ENCODE data around the gene SLC22A3.
"Not testable (repeated sequence)": the region's sequence is repeated elsewhere in the genome, so short reads cannot be mapped to it uniquely, and the experiment has no call there.

Gene SLC22A3

DNA sequence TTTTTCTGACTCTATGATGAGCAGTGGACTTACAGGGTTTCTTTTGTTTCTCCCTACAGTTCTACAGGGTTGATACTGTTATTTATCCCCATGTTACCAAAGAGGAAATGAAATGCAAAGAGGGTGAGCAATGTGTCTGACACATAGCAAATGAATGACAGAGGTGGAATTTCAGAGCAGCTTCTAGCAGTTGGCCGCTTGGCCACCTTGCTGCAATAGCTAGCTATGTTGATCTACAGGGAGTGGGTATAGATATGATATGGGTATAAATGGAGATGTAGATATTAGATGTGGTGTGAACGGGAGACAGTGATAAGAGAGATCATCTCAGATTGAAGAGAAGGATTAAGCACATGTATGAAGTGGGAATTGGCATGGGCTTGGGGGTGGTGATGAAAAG, 10.9 kb upstream of the SLC22A3 start:
- DNase-seq (ENCODE audit: low read depth), result peak; percentile 33

DNA sequence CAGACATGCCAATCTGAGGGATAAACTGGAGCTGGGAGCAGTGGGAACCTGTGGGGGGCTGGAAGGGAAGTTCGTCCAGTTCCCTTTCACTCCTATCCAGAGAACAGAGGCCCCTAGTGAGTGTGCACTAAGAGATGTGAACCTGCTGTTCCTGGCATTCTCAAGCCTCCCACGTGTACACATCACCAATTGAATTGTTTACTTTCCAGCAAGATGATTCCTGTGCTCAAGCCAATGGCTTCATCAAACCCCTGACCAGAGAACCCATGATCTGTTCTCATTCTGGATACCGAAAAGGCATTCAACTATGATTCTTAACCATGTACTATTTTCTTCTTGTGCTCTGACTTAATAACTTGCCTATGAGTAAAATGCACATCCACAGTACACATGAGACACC, 10.2 kb upstream of the SLC22A3 start:
- no peak for DNase-seq (ENCODE audit: low read depth)

DNA sequence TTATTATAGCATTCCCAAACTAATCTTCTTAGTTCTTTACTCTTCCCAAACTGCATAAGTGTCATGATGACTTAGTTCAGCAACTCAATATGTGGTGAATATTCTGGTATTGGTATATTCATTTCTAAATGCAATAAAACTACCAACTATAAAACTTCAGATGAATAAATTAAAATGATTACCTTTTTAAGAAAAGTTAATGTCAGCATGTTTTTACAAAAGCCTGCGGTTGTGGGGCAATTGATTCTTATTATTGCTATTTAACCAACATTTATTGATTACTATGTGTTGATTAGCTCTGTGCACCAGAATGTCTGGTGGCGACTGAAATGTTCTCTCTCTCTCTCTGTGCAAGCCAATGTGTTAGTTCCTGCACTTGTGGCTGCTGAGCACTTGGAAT, 5.0 kb upstream of the SLC22A3 start:
- DNase-seq (ENCODE audit: low read depth), result no peak

DNA sequence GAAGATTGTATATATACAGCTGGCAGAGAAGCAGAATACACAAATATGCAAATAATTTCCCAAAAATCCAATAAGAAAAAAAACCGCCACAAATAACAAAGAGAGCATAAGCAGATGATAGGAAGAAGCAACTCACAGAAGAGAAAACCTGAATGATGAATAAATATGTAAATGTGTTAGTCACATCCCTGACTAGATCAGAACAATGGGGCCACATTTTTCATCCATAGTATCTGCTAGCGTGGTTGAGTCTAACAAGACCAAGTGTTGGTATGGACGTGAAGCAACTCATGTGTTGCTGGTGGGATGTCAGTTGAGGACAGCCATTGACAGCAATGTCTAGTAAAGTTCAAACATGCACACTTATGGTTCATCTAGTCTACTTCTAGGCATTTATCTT, 3.9 kb upstream of the SLC22A3 start:
- DNase-seq (ENCODE audit: low read depth), result no peak

DNA sequence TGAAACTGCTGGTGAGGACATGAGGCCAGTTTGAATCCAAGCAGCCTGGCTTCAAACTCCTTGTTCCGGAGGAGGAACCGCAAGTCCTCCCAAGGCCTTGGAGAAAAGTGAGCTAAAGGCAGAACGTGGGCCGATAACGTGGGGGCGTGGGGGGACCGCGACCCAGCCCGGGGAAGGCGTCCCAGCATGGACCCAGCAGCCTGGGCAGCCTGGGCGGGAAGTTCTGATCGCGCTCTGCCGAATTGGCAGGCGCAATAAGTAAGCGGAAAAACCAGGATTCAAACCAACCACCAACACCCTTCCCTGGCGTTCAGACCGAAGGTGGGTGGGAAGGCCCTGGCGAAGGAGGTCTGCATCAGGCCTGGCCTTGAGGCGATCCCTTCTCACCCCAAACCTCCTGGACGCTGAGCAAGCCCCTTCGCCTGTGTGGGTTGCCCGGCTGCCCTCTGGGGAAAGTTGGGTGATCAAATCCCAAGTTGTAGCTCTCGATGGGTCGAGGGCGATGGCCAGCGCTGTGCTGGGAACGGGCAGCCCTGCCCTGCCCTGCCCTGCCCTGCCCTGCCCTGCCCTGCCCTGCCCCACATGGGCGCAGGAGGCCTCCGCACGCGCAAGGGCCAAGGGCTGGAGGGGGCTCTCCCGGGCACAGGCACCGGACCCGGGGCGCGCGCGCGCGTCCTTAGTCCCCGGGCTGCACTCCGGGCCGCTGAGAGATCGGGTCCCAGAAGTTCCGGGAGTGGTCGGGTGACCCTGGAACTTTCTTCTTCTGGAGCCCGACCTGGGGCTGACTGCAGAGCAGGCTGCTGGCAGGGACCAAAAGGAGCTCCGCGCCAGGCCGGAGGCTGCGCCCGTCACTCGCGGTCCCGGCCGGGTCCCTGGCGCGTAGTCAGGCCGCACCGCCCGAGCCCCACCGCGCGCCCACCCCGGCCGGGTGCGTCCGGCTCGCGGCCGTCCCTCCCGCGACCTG, 637 bp upstream of the SLC22A3 start:
- DNase-seq (ENCODE audit: low read depth), result no peak

DNA sequence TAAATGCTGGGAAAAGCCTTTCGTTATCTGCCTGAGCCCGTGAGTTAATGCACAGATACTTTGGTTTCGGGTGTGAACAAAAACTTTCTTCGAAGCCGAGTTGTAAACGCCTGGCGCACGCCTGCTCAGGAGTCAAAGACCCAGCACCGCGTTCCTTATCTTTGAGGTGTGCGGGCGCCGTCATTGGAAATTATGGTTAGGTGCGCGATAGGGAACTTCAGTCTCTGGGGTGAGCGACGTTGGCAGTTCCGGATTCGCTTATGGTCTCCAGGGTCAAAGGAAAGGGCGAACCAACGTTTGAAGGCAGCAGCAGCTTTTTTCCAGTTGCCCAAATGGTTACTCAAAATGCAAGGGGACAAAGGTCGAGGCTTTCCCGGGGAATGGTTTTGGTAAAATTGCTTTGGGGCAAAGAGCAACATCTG, 853 bp downstream of the SLC22A3 start:
- no peak for DNase-seq (ENCODE audit: low read depth)

DNA sequence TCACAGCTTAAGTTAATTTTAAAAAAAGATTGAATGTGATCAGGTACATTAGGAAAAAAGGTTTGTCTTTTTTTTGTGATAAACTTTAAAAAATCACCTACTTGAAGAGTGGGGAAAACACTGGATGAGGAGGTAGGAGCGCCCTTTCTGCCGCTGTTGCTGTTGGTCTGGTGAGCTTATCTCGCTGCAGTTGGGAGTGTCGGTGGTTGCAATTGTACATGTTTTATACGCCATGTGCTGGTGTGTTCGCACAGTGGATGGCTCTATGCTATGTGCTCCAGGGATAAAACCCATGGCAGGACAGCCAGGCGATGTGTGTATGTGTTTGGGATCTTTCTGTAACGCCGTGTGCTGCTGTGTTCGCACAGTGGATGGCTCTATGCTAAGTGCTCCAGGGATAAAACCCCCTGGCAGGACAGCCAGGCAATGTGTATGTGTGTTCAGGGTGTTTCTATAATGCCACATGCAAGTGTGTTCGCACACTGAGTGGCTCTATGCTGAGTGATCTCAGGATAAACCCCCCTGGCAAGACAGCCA, 1.7 kb downstream of the SLC22A3 start:
- DNase-seq (ENCODE audit: low read depth), result no peak

DNA sequence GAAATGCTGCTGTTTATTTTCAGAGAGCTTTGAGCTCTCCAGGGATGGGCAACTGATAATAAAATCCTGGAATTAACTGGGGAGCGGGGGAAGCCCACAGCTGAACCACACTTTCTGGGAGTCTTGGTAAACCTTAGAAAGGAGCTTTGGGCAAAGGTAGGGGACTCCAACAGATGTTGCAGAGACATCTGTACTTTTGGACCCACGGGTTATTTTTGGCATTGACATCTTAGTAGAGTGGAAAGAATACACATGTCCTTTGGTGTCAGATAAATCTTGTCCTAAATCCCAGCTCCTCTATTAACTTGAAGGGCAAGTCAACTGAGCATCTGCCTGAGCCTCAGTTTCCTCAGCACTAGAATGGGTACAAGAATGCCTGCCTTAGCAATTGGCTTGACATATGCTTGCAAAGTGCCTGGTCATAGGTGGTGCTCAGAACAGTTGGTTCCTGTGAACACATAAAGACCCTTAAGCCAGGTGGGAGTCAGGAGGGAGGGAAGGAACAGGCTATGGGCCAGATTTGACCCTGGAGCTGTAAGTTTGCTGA, 5.8 kb downstream of the SLC22A3 start:
- no peak for DNase-seq (ENCODE audit: low read depth)

DNA sequence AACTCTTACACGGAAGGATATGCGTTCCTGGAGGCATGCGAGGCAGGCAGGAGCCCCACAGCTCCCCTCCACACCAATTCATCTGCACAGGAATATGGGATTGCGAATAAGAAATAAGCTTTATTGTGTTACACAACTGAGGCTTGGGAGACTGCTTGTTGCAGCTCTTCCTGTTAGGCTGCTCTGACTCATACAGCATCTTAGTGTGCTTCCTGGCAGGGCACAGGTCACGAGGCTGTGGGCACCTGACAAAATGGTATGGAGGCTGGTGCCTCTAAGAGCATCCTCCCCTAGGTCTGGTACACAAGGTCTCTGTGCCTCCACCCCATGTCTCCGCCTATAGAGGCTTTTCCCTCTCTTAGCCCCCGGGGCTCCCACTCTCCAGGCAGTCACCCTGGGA, 6.8 kb downstream of the SLC22A3 start:
- DNase-seq (ENCODE audit: low read depth), result no peak

DNA sequence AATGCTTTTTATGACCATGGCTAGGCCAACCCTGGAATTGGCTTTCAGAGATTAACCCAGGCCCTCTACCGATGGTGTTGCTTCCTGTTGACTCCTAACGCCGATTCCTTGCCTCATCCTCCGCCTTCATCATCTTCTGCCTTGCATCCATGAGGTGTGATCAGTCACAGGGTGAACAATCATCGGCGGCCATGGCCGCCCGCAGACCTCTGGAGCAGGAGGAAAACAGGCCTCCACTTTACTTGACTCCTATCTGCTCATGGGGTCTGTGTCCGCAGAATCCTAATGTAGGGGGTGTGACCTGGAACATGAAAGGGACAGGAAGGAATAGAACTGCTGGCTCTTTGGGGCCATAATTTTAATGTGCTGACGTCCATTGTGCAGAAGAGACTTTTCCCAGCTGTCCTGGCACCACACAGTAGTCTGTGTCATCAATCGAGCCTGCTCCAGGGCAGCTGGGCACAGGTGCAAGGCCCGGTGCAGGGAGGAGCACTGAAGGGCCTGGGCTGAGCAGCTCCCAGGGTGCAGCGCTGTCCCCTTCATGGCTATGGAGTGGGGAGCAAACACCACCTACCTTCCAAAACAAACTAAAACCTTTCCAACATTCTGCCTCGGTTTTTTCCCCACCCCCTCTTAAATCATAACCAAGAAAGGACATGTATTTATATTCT, 8.0 kb downstream of the SLC22A3 start:
- DNase-seq (ENCODE audit: low read depth), result no peak

DNA sequence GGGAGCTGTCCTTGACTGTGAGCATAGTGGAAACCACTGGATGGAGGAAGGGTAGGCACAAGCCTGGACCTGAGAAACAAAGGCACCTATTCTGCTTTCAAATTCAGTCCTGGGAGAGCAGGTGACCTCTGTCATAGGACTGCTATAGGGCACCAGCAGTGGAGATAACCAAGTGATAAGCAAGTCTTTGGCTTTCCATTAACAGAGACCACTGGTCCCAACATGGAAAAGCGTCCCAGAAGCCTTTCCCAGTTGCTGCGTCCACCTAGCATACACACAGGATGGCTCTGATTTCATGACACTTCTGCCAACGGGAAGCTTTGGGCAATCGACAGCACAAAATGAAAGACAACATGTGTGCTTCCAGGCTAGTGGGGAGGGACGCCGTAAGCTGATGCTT, 8.9 kb downstream of the SLC22A3 start:
- DNase-seq (ENCODE audit: low read depth), result no peak

DNA sequence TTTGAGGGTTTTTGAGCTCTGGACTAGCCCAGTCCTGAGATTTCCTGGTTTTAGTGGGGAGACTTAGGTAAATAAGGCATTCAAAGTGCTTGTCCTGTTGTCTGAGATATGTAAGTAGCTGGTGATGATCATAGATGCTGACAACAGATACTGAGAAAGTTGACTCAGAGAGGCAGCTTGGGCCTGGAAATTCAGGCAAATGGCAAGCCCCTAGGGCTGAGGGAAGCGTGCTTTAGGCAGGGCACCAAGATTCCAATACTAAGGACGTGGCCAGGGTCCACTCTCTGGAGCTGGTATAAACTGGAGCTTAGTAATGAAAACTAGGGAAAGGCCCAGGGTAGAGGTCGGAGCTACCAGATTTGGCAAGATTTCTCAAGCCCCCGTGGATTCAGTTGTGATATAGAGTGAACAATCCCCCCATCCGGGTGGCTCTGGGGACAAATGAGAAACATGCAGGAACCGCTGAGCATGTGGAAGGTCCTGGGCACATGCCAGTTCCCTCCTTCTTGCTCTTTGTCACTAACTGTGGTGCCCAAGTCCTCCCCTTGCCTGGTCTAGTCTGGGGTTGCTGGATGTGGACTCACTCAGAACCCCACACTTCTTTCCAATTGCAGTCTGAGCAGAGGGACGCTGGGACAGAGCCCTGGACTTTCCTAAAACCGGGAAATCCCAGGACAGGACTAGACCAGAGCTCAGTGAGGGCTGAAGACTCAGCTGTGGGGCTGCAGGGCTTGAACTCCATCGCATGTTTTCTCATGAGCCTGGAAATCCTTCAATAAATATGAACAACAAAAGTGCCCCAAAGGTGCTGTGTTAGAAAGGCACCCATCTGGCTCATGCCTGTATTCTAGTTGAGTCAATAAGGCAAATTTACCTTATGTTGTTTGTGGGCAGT, 10.3 kb downstream of the SLC22A3 start:
- DNase-seq (ENCODE audit: low read depth), result no peak

DNA sequence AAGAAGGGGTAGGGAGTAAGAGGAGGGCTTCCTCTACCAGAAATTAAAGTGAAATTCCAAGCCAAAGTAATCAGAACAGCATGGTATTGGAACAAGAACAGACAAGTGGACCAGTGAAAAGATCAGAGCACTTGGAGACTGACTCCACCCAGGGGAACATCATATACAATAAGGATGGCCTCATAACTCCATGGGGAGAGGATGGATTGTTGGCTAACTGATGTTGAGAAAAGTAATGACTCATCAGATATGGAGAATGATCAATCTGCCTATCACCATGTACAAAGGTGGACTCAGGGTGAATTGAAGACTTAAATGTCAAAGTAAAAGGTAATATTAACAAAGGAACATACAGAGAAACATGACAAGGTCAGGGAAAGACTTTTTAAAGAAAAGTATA, 12.8 kb downstream of the SLC22A3 start:
- no peak for DNase-seq (ENCODE audit: low read depth)

DNA sequence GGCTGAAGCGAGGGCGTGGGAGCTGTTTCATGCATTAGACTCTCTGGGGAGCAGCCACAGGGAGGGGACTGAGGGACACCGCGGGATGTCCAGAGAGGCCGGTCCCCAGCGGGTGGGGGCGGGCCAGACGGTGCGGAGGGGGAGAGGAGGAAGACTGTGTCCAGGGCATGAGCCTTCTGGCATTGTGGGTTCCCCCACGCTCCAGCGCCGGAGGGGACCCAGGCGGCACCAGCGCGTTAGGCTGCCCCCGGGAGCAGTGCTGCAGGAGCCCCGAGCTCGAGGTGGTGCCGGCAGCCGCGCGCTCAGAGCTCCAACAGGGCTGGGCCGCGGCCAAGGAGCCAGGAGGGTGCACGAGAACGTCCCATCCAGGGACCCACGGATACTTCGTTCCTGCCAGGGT, 14.4 kb downstream of the SLC22A3 start:
- no peak for DNase-seq (ENCODE audit: low read depth)

DNA sequence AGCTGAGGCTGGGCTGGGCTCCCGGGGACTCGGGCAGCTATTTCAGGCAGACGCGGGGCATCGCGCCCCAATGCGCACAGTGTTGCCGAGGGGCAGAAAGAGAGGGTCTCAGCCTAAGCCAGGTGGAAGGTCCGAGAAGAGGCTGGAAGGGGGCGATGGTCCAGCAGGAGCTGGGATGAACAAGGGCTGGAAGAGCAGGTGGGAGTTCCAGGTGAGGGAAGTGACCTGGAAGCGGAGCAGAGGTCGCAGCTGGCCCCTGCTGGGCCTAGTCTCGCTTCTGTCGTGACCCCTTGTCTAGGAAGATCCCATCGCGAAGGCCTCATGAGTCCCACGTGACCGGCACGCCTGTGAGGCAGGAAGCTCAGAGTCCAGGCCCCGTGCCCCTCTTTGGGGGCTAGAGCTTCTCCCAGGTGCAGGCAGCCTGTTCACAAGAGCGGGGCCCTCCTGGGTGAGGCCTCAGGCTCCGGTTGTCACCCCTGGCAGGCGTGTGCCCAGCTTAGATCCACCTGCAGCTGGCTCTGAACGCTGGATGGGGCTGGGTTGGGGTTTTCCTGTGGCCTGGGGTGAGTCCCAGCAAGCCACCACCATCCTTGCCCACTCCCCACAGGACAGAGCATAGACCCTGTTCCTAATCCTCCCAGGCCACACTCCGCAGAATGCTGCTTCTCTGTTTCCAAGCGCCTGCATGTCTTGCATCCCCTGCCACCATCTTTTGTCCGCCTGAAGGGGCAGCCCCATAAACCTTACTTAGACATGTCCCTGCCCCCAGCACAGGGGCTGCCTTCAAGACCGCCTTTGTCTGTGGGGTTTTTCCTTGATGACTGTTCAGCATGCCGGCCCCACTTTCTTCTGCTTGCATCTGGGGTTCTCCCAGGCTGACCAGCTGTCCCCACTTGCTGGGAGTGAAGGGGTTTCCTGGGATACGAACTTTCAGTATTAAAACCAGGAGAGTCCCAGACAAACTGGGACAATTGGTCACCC, 15.1 kb downstream of the SLC22A3 start:
- DNase-seq (ENCODE audit: low read depth), result no peak

DNA sequence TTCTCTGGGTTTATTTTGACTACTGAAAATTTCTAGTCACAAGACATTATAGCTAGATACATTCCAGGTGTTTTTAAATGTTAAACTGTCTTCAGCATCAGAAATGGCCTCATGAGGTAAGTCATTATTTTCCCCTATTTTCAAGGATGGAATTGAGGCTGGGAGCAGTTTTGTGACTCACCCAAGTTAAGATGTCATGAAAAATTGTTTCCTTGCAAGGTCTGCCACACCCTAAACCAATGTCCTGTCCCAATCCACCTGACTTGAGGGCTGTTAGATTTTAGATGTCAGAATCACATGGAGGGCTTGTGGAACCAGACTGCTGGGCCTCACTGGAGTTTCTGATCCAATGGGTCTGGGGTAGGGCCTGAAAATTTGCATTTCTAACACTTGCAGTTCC, 16.9 kb downstream of the SLC22A3 start:
- DNase-seq (ENCODE audit: low read depth), result no peak

DNA sequence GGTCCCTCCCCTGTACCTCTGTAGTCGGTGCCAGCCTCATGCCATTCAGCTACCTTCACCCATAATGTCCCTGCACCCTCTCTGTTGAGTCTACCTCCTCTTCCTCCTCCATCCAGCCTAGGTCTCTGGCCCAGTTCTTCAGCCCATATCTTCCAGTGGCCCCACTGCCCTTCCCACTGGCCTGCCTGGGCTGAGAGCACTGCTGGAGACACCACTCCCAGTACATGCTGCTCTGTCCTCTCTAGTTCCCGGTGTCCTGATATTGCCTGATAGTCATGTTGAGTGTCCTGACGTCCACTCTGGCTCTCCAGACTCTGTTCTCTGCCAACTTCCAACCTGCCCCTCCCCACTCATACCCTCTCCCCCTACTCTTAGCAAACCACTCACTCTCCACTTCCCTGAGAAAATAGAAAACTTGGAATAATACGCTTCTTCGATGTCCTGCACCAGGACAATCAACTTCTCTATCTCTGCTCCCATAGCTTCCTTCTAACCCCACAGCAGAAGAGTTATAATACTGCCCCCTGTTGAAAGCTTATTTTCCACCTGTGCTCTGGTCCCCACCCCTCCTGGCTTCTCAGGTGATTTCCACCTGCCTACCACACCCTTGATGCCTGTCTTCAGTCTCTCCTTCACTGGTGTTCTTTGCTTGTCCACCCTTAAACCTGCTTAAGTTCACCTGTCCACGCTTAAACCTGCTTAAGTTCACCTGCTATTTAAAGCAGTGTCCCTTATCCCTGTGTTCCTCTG, 19.8 kb downstream of the SLC22A3 start:
- DNase-seq (ENCODE audit: low read depth), result no peak

DNA sequence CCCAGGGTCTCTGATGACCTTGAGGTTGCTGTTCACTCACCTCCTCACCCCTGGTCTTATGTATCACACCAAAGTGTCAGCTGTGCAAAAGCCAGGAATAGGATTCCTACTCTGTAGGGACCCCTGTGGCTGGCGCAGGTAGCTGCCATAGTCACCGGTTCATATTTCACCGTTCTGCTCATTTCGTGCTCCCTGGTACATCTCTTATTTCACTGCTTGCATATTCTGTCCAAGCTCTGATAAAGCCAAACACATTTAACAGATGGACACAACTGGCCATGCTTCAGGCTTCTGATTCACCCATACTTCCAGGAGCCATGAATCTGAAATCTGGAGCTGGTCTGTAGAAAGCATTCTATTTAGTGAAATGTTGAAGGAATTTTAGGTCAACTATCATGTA, 20.5 kb downstream of the SLC22A3 start:
- DNase-seq (ENCODE audit: low read depth), result no peak

DNA sequence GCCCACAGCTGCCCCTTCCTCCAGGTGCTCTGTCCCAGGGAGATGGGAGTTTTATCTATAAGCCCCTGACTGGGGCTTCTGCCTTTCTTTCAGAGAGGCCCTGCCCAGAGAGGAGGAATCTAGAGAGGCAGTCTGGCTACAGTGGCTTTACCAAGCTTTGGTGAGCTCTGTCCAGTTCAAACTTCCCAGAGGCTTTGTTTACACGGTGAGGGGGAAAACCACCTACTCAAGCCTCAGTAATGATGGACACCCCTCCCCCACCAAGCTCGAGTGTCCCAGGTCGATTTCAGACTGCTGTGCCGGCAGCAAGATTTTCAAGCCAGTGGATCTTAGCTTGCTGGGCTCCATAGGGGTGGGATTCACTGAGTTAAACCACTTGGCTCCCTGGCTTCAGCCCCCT, 25.4 kb downstream of the SLC22A3 start:
- DNase-seq (ENCODE audit: low read depth), result not testable (repeated sequence)

Measured in HS-27A (cell line).